Urinary bladder (tissue), 4 donors: ENCODE results near the gene OR5H15. TPM values are rescaled to one million over a fixed set of nuclear protein-coding genes. Genes with fewer than 3 reads are reported as not detected.
"Not testable (repeated sequence)": the region's sequence is repeated elsewhere in the genome, so short reads cannot be mapped to it uniquely, and the experiment has no call there.

Source experiments
- DNase-seq: peaks from one replicate; pipeline ENCODE4 v3.0.0-alpha.2; 2015; ENCODE audit errors: extremely low spot score
- H3K27ac ChIP-seq: one replicate; pipeline ENCODE4 v1.5.1; 2013; ENCODE audit warnings: low read depth, mild to moderate bottlenecking, moderate library complexity
- H3K36me3 ChIP-seq: one replicate; pipeline ENCODE4 v1.6.1; 2013; ENCODE audit warnings: mild to moderate bottlenecking, moderate library complexity; ENCODE audit not compliant: insufficient read depth
- H3K4me1 ChIP-seq: one replicate; pipeline ENCODE4 v1.6.1; 2013; ENCODE audit warnings: mild to moderate bottlenecking, moderate library complexity; ENCODE audit not compliant: insufficient read depth
- H3K4me3 ChIP-seq: one replicate; pipeline ENCODE4 v1.5.1; 2013; ENCODE audit warnings: low read depth, low read length
- WGBS: extraction: QIAGEN DNeasy Blood & Tissue Kit; methylation state at CpG from one replicate; pipeline ENCODE4 v1.1.7; 2013; 5-methylcytosine and 5-hydroxymethylcytosine counted together
- polyA plus RNA-seq: library from polyadenylated mRNA; stranded (reverse); fragments of 200-250 nt; gene quantifications from one replicate; pipeline ENCODE4 v1.2.3, GENCODE V29; 2013
- total RNA-seq: library from RNA; depleted of rRNA; stranded (reverse); fragments of >200 nt; gene quantifications from one replicate; pipeline ENCODE4 v1.2.3, GENCODE V29; 2014
- donor health status: healthy with polysubstance abuse.
- donor health status: healthy.

OR5H15 gene
- total and polyA plus RNA-seq, 2 donors: not detected

GRCh38 chr3:98188545-98188944, 22.0 kb downstream of the OR5H15 start:
- Histone ChIP-seq H3K4me3 (no peak overlapping the region), H3K36me3 (no peaks in the 10 kb centered on the region), H3K4me1 (no peaks in the 10 kb centered on the region), H3K27ac (no peak overlapping the region)
- WGBS: 35% methylated on average over 3 of the region's 3 CpGs
- no peak for DNase-seq

GRCh38 chr3:98190911-98191310, 24.4 kb downstream of the OR5H15 start:
- H3K4me1 ChIP-seq, DNase-seq, H3K36me3 ChIP-seq, H3K4me3 ChIP-seq, H3K27ac ChIP-seq: not testable (repeated sequence)

- not testable (repeated sequence) for H3K27ac ChIP-seq, H3K36me3 ChIP-seq, H3K4me3 ChIP-seq, DNase-seq, H3K4me1 ChIP-seq
- WGBS: 69% methylated on average over 2 of the region's 2 CpGs
Observed at GRCh38 chr3:98196293-98196692, 29.8 kb downstream of the OR5H15 start.

GRCh38 chr3:98199020-98199419, 32.5 kb downstream of the OR5H15 start:
- Histone ChIP-seq H3K4me3 (no peak overlapping the region), H3K27ac (no peak overlapping the region), H3K4me1 (no peaks in the 10 kb centered on the region), H3K36me3 (no peaks in the 10 kb centered on the region)
- no peak for DNase-seq
- 69% methylated on average over 1 of the region's 1 CpG for WGBS

- no peaks in the 10 kb centered on the region for H3K4me1 ChIP-seq
- no peak for DNase-seq
- H3K27ac ChIP-seq: no peak overlapping the region
- H3K4me3 ChIP-seq: no peak overlapping the region
- WGBS: 72% methylated on average over 2 of the region's 2 CpGs
- H3K36me3 ChIP-seq: no peaks in the 10 kb centered on the region
Observed at GRCh38 chr3:98209244-98209643, 42.7 kb downstream of the OR5H15 start.

- Histone ChIP-seq H3K36me3 (no peaks in the 10 kb centered on the region), H3K4me3 (no peak overlapping the region), H3K27ac (no peak overlapping the region), H3K4me1 (peaks cover 1% of the 10 kb centered on the region)
- 27% methylated on average over 7 of the region's 7 CpGs for WGBS
- DNase-seq: no peak
Observed at GRCh38 chr3:98213276-98213675, 46.8 kb downstream of the OR5H15 start.

GRCh38 chr3:98215051-98215450, 48.6 kb downstream of the OR5H15 start:
- no peak overlapping the region for H3K27ac ChIP-seq
- H3K36me3 ChIP-seq: no peaks in the 10 kb centered on the region
- WGBS: 68% methylated on average over 3 of the region's 3 CpGs
- H3K4me3 ChIP-seq: no peak overlapping the region
- H3K4me1 ChIP-seq: peaks cover 1% of the 10 kb centered on the region
- DNase-seq: no peak

Other genes starting within 250 kb of the OR5H15 start
- 44.7 TPM for gene RIOX2, start 194.3 kb upstream of the OR5H15 start, total RNA-seq
- 15.0 TPM for gene RIOX2, start 194.3 kb upstream of the OR5H15 start, polyA plus RNA-seq
- gene GABRR3, start 131.4 kb upstream of the OR5H15 start, total RNA-seq: 0.11 TPM
- 0.01 TPM for gene GABRR3, start 131.4 kb upstream of the OR5H15 start, polyA plus RNA-seq
- not detected for gene OR5AC2, start 79.5 kb upstream of the OR5H15 start, total RNA-seq
- not detected for gene OR5AC2, start 79.5 kb upstream of the OR5H15 start, polyA plus RNA-seq
- gene OR5H1, start 36.0 kb upstream of the OR5H15 start, total RNA-seq: not detected
- not detected for gene OR5H1, start 36.0 kb upstream of the OR5H15 start, polyA plus RNA-seq
- gene OR5H14, start 19.2 kb upstream of the OR5H15 start, total RNA-seq: not detected
- gene OR5H14, start 19.2 kb upstream of the OR5H15 start, polyA plus RNA-seq: not detected
- not detected for gene OR5H6, start 97.5 kb downstream of the OR5H15 start, total RNA-seq
- not detected for gene OR5H6, start 97.5 kb downstream of the OR5H15 start, polyA plus RNA-seq
- gene OR5H2, start 115.8 kb downstream of the OR5H15 start, total RNA-seq: not detected
- gene OR5H2, start 115.8 kb downstream of the OR5H15 start, polyA plus RNA-seq: not detected
- not detected for gene OR5K4, start 187.2 kb downstream of the OR5H15 start, total RNA-seq
- gene OR5K4, start 187.2 kb downstream of the OR5H15 start, polyA plus RNA-seq: not detected
- gene OR5K3, start 224.0 kb downstream of the OR5H15 start, total RNA-seq: not detected
- not detected for gene OR5K3, start 224.0 kb downstream of the OR5H15 start, polyA plus RNA-seq